Nephron progenitor cell (in vitro differentiated cells): ENCODE results near the gene IL1R2.

Experiments
- DNase-seq: peaks from one replicate; pipeline ENCODE4 v3.0.0; 2021
- H3K27ac Mint-ChIP-seq: 2 replicates; pipeline ENCODE4 v1.8.0; 2021; ENCODE audit warnings: mild to moderate bottlenecking, moderate library complexity, mixed read lengths
- H3K27me3 Mint-ChIP-seq: 2 replicates; pipeline ENCODE4 v1.8.0; 2021; ENCODE audit warnings: mild to moderate bottlenecking, low read depth, mixed read lengths; ENCODE audit not compliant: poor library complexity
- H3K36me3 Mint-ChIP-seq: 2 replicates; pipeline ENCODE4 v1.8.0; 2021; ENCODE audit warnings: low read depth, mixed read lengths
- H3K4me1 Mint-ChIP-seq: 2 replicates; pipeline ENCODE4 v1.8.0; 2021; ENCODE audit warnings: mixed read lengths
- H3K4me3 Mint-ChIP-seq: 2 replicates; pipeline ENCODE4 v1.8.0; 2021; ENCODE audit warnings: mild to moderate bottlenecking, moderate library complexity, mixed read lengths
- H3K9me3 Mint-ChIP-seq: 2 replicates; pipeline ENCODE4 v1.8.0; 2021; ENCODE audit warnings: mild to moderate bottlenecking, moderate library complexity, mixed read lengths
- TF ChIP-seq, protein P1 (sequence below): fragments of 200-600 bp; sonication (generic); IDR thresholded peaks from 2 replicates; pipeline ENCODE4 v1.5.0; 2021; ENCODE audit warnings: antibody characterized with exemption

Gene IL1R2

DNA sequence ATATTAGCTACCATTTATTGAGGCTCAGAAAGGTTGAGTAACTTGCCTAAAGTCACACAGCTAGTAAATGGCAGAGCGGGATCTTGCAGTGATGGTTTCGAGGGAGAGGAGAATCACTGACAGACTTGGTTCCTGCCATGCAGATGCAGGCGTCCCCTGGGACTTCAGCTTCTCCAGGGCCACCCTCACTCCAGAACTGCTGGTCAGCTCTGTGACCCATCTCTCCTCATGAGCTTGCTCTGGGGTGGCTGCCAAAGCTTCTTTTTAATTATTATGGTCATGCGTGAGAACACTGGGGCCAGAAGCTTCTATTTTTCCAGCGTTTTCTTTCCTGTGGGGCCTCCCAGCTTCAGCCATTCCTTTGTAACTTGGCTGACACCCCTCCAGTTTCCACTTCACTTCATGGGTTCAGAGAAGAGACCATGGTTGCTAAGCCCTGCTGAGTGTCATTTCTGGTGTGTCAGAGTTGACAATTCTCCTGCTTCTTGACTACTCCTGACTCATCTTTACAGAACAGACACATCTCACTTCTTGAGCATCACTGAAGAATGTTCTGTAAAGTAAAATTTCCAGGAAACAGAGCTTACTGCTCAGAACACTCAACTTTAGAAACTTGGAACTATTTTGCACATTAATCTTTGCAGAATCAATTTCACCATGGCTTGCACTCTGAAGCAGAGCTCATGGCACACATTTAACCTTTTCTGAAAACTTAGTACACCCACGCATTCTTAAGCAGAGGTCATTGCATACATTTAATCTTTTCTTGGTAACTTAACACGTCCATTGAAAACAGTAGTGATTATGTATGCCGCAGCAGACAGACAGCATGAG is 70.4 kb downstream of the IL1R2 start:
- peaks cover 3% of the 10 kb centered on the region for H3K9me3 Mint-ChIP-seq
- no peak overlapping the region for H3K27ac Mint-ChIP-seq
- H3K36me3 Mint-ChIP-seq, result no peaks in the 10 kb centered on the region
- no peak overlapping the region for H3K4me3 Mint-ChIP-seq
- no peak for DNase-seq
- H3K27me3 Mint-ChIP-seq, result peaks cover 15% of the 10 kb centered on the region
- TF ChIP-seq, protein P1, sequence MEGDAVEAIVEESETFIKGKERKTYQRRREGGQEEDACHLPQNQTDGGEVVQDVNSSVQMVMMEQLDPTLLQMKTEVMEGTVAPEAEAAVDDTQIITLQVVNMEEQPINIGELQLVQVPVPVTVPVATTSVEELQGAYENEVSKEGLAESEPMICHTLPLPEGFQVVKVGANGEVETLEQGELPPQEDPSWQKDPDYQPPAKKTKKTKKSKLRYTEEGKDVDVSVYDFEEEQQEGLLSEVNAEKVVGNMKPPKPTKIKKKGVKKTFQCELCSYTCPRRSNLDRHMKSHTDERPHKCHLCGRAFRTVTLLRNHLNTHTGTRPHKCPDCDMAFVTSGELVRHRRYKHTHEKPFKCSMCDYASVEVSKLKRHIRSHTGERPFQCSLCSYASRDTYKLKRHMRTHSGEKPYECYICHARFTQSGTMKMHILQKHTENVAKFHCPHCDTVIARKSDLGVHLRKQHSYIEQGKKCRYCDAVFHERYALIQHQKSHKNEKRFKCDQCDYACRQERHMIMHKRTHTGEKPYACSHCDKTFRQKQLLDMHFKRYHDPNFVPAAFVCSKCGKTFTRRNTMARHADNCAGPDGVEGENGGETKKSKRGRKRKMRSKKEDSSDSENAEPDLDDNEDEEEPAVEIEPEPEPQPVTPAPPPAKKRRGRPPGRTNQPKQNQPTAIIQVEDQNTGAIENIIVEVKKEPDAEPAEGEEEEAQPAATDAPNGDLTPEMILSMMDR, result no peak
- peaks cover 80% of the 10 kb centered on the region for H3K4me1 Mint-ChIP-seq

DNA sequence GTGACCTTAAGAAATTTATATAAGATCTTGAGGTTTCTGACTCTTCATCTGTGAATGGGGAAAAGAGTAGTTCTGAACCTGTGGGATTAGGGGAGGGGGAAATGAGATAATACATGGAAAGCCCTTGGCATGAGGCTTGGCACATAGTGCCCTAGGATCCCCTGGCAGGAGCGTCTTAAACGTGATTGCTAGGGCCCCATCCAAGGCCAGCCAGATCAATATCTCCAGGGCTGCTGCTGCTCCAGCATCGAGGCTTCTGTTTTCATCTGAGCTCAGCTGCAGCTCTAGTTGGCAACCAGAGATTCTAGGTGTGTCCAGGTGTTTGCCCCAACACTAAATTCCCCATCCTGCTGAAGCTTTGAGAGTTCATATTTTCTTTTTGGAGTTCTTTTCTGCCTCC is 71.0 kb downstream of the IL1R2 start:
- TF ChIP-seq, protein P1, result no peak
- Mint-ChIP-seq H3K27me3 (peaks cover 15% of the 10 kb centered on the region), H3K4me3 (no peak overlapping the region), H3K36me3 (no peaks in the 10 kb centered on the region), H3K27ac (no peak overlapping the region), H3K9me3 (peaks cover 3% of the 10 kb centered on the region), H3K4me1 (peaks cover 74% of the 10 kb centered on the region)
- no peak for DNase-seq

DNA sequence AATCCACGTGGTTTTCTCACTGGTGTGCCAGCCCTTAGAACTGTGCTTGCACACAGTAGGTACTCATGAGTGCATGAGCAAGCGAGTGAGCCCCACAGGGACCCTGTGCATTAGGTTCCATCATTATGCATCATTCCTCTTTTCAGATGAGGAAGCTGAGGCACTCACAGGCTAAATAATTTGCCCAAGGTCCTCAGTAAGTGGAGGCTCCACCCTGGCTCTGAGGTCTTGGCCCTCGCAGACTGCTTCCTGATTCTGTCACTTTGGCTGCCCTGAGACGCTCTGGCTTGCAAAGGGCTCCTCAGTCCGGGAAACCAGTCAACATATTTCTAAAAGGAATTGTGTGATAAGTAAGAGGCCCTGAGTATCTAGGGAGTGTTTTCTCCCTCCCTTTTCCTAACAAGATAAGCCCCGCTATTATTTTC is 71.7 kb downstream of the IL1R2 start:
- TF ChIP-seq, protein P1, result no peak
- no peak overlapping the region for H3K4me3 Mint-ChIP-seq
- H3K36me3 Mint-ChIP-seq, result no peaks in the 10 kb centered on the region
- peaks cover 67% of the 10 kb centered on the region for H3K4me1 Mint-ChIP-seq
- H3K27ac Mint-ChIP-seq, result peak overlapping the region; percentile 51
- no peak for DNase-seq
- H3K9me3 Mint-ChIP-seq, result peaks cover 8% of the 10 kb centered on the region
- H3K27me3 Mint-ChIP-seq, result peaks cover 15% of the 10 kb centered on the region

DNA sequence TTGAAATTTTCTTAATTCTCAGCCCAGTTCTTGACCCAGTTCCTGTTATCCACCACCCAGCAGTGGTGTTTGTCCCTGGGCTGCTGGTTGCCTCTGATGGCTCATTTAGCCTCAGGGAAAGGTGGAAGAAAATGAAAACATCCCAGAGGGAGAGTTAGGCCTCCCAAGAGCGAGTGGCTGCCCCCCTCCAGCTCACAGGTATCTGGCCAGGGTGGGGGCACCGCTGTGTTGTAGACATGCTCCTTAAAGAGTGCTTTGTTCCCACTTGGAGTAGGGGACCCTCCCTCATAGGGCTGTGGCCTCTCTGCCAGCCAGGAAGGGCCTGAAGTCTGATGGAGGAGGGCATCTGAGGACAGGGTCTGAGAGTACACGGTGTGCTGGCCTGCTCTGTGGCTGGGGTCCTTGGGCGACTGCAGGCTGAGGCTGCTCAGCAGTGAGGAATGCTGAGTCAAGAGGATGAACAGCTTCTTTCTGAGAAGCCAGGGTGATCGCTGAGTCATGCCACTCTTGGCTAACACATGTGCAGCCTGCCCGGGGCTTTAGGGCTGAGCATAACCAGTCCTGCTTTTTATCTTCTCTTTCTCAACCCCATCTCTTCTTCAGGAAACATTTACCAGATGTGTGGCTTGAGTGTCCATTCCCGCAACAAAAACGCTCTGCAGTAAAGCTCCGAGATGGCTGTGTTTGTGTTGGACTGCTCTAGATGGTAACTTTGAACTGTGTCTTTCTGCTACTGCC is 72.3 kb downstream of the IL1R2 start:
- no peak overlapping the region for H3K4me3 Mint-ChIP-seq
- peaks cover 8% of the 10 kb centered on the region for H3K9me3 Mint-ChIP-seq
- peak overlapping the region; percentile 51 for H3K27ac Mint-ChIP-seq
- no peaks in the 10 kb centered on the region for H3K36me3 Mint-ChIP-seq
- TF ChIP-seq, protein P1, result no peak
- peak; percentile 40 for DNase-seq
- H3K4me1 Mint-ChIP-seq, result peaks cover 61% of the 10 kb centered on the region
- peaks cover 15% of the 10 kb centered on the region for H3K27me3 Mint-ChIP-seq

DNA sequence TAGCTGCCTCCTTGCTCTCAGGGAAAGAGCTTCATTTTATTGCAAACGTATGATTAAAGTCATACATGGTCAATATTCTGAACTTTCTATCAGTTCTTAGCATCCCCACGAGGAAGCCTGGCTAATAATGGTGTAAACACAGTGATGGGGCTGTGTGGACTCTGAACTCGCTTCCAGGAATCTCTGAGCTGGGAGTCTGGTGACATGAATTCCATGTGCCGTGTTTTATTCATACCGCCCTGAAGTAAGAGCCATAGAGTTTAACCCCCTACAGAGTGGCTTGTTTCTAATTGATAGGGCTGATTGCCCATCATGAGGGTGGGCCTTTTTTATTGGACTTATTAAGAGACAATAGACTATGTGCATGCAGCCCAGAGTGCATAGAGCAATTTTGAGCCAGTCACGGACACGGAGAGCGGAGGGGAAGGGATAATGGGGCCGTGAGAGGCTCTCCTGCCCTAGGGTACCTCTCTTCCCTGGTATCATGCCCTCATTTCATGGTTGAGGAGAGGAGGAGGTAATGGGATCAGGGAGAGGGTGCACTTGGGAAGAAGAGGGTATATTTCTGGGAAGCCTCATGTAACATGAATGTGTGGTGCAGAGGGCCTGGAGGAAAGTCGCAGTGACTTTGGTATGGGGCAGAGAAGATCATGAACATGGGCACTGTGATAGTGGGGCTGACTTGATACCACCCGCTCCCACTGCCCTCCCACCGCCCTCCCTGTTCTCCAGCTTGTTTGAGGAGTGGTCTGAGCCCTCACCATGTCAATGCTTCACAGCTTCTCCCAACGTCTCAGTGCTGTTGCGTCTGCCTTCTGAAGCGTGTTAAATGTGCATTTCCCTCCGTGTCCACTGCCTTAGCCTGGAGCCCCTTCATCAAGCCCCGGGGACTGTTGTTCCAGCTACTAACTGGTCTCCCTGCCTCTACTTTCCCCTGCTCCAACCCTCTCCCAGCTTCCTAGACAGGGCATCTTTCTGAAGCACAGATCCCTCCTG is 73.2 kb downstream of the IL1R2 start:
- Mint-ChIP-seq H3K4me1 (peaks cover 56% of the 10 kb centered on the region), H3K4me3 (no peak overlapping the region), H3K27ac (peak overlapping the region; percentile 31), H3K36me3 (no peaks in the 10 kb centered on the region), H3K9me3 (peaks cover 8% of the 10 kb centered on the region), H3K27me3 (peaks cover 6% of the 10 kb centered on the region)
- DNase-seq, result no peak
- TF ChIP-seq, protein P1, result no peak
